HUDEP-2 (cell line): ENCODE measurements around the gene GNPDA2.

Experiments
- DNase-seq, 76 experiments: peaks; one replicate each; lab custom pipeline; 2025; ENCODE audit not compliant: unreplicated experiment in 76 of 76; lab: John Stamatoyannopoulos, UW

Gene GNPDA2

GRCh38 chr4:44684648-44685047 lies 41.7 kb downstream of the GNPDA2 start:
- no peak for DNase-seq

- DNase-seq = peak in 2 of 76 experiments; percentile 1 to 19
Observed at GRCh38 chr4:44679060-44679459, 47.3 kb downstream of the GNPDA2 start.

GRCh38 chr4:44678094-44679041 lies 48.0 kb downstream of the GNPDA2 start, which contains the start of gene GUF1:
Gene GUF1, plus strand, starts transcription at chr4:44678420. Its CDS starts 203 bp downstream, at chr4:44678623.
- peak; percentile 7 to 92 (median 79) for DNase-seq

- peak in 61 of 76 experiments; percentile 1 to 87 (median 38) for DNase-seq
Observed at GRCh38 chr4:44675366-44675765, 51.0 kb downstream of the GNPDA2 start.

GRCh38 chr4:44674471-44674870 lies 51.9 kb downstream of the GNPDA2 start:
- DNase-seq = peak in 28 of 76 experiments; percentile 0 to 59 (median 12)

- DNase-seq = no peak
Observed at GRCh38 chr4:44671636-44672035, 54.7 kb downstream of the GNPDA2 start.

- no peak for DNase-seq
Observed at GRCh38 chr4:44670506-44671199, 55.7 kb downstream of the GNPDA2 start.

GRCh38 chr4:44668526-44668925 lies 57.8 kb downstream of the GNPDA2 start:
- no peak for DNase-seq

- peak in 1 of 76 experiments; percentile 0 for DNase-seq
Observed at GRCh38 chr4:44663539-44664263, 62.7 kb downstream of the GNPDA2 start.

GRCh38 chr4:44662623-44663005 lies 63.7 kb downstream of the GNPDA2 start:
- DNase-seq = no peak

GRCh38 chr4:44661940-44662622 lies 64.3 kb downstream of the GNPDA2 start:
- no peak for DNase-seq

- no peak for DNase-seq
Observed at GRCh38 chr4:44660396-44660795, 66.0 kb downstream of the GNPDA2 start.

GRCh38 chr4:44652002-44652401 lies 74.4 kb downstream of the GNPDA2 start:
- DNase-seq = no peak
